Measurements from ENCODE around the gene ASCC3.
"Not testable (repeated sequence)": the region's sequence is repeated elsewhere in the genome, so short reads cannot be mapped to it uniquely, and the experiment has no call there.

GRCh38 chr6:100890646-100891045, 9.5 kb upstream of the ASCC3 start:
- not testable (repeated sequence) for TF ChIP-seq POLR2A, CTCF, EP300, POLR2AphosphoS5 (IDR thresholded peaks at IDR 0.05)
